ENCODE measurements around the gene FAM114A2.
A peak's percentile ranks its signal among the peaks of the same experiment; 100 is the strongest.

FAM114A2 gene

DNA sequence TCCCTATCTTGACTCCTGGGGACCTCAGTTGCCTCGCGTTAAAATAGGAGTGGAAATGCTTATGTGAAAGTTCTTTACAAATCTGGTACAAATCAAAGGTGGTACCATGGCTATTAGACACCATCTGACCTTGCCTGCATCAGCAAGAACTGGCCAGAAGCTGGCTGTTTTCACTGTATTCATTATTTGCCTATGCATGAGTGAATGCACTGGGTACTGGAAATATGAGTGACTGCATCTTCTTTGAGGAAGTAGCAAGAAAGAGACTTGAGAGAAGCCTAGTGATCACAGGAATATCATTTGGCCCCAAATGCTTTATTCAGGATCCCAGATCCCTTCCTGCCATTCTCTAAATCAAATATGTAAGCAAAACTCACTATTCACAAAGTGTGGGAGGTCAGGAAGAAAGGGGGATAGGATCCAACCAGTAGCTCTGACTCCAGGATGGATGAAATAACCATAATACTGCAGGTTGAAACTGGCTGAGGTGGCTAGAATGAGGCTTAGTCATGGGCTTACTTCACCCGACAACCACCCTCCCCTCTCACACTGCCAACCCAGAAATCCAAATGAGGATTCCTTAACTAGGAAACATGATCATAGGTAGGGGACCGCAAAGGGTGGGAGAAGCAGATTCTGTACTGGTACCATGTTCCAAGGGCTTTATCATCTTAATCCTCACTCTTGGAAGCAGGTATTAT is 56.7 kb downstream of the FAM114A2 start:
- DNase-seq: no peak

DNA sequence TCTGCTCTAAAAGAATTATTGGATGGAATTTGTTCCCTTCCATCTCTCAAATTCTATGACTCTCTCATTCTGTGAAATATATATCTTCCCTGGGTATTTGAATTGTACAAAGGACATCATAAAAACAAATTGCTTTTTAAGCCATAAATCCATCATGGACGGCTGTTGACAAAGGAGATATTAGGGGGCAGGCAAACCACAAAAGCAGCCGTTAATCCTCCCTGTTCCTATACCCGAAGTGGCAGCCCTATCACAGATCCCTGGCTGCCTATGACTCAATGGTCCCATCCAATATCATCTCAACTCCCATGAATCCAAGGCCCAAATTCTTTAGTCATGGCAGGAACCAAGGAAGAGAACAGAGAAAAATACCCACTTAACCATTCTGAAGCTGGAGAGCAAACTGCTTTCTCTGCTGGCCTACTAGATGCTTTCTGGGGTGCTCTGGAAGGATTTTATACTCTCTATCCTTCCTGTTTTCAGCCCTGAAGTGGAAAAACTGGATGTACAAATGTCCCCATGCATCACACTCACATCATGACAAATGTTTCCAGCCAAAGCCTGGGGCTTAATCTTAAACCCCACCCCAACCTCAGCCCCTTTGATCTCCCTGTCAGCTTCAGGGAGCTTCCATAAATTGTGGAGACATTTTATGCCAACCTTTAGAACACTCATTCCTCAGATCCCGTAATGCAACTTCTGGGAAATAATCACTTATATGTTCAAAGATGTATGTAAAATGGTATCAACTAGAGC is 59.5 kb downstream of the FAM114A2 start:
- no peak for DNase-seq

DNA sequence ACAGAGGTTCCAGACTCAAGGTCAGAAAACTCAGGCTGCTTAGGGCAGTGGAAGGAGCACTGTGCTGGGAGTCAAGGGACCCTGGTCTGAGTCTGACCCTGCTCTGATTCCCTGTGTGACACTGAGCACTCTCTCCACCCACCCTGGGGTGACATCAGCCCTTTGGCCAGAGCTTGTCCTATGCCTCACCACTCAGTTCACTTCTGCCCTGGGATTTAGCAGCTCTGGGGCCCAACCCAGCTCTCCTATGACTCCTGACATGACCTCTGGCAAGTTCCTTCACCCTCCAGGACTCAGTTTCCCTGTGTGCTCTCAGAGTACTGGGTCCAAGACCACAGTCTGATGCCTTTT is 63.9 kb downstream of the FAM114A2 start:
- no peak for DNase-seq

DNA sequence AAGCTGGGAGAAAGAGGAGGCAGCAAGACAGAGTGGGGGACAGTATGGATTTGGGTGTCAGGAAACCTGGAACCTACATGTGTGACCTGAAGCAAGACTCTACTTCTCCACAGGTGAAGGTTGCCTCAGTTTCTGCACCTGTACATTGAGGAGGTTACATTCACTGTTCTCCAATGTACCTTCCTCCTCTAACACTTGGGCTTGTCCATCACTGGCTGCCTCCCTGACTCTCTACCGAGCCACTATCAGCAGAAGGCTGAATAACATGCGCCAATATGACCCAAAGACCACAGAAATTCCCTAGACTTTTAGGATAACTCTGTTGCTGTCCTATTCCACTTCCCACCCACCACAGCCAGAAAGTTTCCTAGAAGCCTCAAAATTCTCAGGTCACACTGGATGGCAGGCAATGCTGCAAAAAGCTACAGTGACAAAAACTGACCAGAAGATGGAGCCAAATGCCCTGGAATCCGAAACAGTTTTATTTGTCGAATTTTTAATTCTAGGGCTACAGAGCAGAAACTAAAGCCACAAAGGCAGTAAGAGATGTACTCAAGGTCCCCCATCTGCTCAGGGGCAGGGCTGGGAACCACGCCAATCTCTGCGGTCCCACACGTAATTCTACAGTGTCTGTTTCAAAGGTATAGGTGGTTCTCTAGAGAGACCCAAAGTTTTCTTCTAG is 64.4 kb downstream of the FAM114A2 start:
- DNase-seq: peak; percentile 46

DNA sequence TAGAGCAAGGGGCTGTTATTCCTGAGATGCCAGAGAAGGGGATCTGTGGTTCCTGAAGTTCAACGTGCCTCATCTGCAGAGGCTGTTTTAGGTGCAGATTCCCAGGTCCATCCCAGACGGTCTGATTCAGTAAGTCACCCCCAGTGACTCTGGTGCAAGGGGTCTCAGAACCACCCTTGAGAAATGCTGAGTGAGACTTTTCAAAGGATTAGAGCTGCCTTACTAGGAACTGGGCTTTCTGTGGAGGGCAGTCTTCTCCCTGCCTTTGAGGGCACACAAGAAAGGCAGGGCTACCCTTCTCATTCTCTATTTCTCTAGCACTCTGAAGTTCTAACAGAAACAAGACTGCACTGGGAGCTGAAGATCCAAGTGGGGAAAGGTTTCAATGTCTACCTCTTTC is 66.5 kb downstream of the FAM114A2 start:
- DNase-seq: no peak

DNA sequence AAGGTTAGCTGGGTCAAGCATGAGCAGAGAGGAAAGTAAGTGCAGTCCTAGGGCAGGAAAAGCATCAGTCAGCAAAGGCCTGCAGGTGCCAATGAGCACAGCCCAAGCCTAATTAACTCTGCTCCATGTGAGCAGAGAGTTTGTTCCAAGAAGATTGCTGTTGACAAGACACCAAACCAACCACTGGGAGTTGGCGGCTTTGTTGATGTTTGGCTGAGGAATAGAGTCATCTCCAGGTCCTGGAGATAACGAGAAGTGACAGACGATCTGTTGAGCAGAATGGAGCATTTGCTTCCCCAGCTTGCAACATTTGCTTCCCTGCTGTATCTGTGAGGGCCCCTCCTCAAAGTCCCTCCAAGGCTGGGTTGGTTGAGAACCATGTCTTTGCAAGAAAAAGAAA is 68.2 kb downstream of the FAM114A2 start:
- no peak for DNase-seq

DNA sequence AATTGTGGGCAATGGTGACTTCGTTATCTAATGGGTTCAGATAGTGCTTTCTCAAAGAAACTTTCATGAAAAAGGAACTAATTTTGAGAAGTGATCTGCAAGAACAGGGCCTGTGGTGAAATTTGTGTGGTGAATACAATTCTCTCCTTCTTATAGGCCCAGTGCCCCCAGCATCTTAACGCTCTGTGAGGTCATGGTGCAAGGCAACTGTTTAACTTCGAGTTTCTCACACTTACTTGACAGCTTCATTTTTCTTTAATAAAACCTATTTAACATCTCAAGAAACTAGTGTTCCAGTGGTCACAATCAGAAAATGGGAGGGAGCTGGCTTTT is 69.2 kb downstream of the FAM114A2 start:
- DNase-seq: no peak

DNA sequence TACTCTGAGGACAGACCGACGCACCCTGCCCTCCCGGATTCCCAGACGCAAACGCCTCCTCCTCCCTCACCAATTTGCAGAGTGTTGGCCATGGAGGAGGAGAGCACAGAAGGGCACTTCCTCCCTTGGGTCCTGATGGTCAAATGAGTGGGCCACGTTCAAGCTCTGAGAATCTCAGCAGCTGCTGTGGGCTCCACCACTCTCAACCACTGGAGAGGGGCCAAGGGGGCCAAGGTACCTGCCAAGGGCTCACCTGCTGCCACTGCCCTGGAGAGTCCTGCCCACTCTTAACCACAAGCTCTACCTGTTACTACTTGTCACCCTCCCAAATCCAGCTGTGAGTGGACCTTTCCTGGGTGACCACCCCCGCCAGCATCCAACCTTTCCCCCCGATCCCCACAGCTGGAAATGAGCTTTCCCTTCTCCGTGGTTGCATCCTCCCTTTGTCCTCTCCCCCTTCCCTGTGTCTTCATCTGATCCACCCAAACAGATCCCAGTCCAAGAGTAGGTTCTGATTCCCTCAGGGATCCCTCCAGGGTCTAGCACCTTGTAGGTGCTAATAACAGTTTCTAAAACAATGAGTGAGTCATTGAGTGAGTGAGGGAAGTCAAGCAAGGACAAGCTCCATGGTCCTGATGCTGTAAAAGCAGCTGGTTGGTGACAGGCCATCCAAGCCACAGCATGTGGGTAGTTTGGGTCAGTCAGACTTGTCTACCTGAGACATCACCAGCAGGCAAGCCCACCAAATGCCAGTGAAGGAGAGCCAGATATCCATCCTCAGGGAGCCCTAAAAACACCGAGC is 69.7 kb downstream of the FAM114A2 start:
- DNase-seq: no peak

DNA sequence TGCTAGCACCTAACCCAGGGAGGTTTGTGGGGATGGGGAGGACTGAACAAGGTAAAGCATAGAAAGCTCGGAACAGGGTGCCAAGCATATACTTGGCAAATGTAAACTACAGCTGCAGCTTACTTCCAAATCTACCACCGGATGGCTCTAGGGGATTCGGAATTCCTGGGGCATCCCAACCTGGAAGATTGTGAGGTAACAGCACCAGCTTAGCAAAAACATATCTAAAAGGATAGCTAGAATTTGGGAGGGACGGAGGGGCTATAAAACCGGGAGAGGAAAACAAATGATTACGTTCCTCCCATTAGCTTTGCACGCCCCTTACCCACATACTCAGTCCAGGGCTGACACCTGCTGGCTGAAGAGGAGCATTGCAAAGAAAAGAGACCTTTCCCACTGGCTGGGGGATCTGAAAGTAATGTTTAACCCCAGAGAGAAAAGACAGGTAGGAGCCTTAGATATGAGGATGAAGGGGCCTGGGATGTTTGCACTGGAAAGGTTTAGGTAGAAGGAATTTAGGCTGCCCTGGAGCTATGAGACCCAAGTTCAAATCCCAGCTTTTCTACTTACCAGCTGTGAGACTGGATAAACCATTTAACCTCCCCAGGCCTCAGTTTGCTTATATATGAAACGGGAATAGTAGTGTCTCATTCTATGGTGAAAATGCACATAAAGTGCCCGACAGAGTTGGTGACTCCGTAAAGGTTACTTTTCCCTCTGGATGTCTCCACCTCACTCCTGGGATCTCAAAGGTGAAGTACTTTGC is 73.6 kb downstream of the FAM114A2 start:
- peak; percentile 73 for DNase-seq

DNA sequence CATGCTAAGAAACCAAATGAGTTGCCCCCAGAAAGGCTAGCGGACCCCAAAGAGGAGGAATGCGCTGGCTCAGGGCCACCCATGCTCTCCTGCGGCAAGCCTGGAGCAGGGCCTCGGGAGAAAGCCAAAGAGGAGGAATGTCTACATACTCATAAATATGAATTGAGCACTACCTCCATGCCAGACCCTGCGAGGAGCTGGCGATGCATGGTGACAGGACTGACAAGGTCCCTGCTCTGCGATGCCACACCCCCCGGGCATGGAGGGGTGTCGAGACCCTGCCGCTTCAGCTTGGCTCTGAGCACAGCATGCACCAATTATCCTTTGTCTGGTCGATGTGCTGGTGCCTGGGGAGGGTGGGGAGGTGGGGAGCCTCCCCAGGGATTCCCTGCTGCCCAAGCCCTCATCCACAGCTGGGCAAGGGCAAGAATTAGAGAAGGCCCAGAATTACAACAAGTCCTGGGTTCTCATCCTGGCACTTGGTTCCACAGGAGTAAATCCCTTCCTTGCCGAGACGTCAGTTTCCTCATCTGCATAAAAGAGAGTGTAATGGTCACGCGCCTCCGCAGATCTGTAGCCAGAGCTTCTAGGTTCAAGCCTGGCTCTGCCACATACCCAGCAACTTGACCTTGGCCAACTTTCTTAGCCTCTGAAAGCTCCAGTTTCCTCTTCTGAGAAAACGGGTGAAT is 74.4 kb downstream of the FAM114A2 start:
- no peak for DNase-seq

DNA sequence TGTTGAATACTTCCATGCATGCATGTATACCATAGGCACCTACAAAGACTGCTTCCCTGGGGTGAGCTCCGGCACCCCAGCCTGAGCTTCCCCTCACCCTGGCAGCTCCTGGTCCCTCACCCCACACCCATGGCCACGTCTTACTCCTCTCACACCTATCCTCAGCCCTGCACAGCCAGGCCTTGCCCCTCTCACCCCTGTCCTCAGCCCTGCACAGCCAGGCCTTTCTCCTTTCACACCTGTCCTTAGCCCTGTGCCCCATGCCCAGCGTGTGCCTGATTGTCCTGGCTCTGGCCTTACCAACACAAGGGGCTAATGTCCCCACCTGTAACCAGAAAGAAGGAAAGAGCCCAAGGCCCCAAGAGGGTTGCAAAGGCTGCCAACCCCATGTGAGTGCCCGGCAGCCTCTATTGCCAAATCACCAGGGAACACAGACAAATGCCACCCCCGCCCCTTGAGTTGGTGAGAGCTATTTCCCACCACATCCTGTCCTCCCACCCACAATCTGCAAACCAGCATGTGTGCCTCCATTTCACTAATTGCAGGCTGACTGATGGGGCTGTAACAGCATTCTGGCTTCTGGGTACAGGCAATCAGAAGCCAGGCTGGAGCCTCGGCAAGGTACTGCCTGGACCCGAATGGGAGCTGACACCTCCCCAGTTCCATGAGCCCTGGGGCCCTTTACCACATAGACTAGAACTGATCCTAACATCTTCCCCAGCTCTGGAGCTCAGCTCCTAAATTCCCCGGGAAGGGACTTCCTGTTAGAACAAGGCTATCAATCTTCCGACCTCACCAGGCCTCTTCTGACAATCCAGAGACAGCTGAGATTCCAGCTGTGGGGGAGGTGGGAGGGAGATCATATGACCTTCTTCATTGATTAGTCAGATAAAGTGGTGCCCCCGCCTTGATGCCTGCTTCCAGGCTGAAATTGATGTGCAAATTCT is 78.2 kb downstream of the FAM114A2 start:
- no peak for DNase-seq

DNA sequence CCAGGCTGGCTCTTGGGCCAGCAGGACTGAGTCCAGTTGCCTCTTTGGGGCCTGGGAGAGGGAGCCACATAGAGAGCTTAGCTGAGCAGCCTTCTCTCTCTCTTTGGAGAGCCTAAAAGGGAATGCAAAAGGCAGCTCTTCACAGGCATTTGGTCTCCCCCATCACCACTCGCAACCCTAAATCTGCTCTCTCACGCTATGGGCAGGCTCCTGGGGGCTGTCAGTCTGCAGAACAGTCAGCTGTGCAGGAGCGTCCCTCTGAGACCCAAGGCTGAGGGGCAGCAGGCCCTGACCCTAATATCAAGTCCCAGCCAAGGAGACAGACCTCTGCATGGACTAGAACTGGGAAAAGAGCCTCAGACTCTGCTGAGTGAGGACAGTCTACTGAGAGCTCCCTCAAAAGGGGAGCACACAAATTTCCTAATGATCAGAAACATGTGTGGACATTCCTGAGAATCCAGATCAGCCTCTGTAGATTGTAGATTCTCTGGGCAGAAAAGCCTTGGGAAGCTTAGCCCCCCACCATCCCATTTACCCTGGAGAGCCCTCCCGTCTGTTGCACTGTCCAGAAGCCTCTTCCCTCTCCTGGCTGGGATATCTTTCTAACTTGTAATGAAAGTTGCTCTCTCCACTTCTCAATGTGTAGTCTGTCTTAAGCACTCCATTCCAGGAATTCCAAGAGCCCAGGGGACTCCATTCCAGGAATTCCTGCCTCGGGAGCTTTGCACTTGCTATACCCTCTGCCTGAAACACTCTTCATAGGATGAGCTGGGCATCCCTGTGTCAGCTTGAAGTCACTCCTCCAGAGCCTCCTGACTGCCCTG is 79.4 kb downstream of the FAM114A2 start:
- no peak for DNase-seq

DNA sequence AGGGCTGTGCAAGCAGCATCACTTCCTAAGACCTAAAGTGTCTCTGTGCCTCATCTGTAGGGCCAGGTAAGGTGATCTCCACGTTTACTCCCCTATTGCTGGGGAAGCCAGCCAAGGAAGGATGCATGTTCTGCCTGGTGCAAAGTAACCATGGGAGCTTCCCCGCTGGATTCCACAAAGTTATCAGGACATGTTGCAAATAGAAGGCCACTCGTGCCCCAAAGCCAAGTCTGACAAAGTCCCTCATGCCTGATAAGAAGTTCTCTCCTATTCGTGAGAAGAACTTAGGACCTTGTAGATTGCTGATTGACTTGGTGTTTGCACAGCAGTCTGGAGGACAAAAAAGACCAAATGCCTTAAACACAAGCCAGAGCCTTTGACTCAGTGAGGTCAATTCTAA is 81.5 kb downstream of the FAM114A2 start:
- DNase-seq: no peak

DNA sequence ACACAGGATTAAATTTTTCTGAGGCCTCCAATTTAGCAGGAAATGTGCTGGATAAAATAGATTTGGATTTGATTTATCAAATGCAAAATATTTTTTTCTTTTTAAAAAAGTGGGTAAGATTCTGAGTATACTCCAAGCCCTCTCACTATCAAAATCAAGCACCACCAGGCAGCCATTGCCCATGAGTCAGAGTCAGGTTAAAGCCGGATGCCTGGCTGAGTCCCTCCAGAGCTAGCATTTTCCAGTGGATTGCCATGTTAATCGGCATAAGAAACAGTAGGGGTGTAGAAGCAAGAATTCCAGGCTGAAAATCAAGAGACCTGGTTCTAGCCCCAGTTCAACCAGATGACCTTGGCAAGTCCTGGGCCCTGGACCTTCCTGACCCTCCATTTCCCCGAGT is 85.3 kb downstream of the FAM114A2 start:
- DNase-seq: no peak

DNA sequence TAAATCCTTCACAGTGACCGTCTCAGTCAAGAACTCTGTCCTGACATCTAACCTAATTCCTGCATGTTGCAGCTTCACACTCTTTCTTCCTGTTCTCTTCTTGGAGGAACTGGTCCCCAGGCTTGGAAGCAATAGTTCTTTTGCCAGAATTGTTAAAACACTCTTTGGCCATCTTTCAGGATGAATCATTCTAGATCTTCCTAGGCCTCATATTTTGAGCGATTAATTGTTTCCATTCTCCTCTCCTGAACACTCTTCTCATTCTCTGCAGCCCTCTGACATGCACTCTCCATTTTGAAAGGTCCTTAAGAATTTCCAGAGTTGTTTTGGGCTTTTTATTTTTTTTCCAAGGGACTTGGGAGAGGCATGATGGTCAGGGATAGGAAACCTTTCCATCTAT is 85.8 kb downstream of the FAM114A2 start:
- no peak for DNase-seq

DNA sequence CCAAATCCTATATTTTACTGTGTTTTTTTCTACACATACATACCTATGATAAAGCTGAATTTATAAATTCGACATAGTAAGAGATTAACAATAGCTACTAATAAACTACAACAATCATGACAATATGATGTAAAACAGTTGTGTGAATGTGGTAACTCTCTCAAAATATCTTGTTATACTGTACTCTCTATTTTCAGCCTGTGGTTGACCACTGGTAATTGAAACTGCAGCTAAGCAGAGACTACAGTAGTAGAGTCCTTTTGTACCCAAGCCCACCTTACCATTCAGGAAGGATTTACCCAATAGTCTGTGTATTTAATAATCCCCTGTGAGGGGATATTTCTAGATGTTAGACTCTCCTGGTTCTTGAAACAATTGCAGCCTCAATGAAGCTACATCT is 86.7 kb downstream of the FAM114A2 start:
- DNase-seq: no peak

DNA sequence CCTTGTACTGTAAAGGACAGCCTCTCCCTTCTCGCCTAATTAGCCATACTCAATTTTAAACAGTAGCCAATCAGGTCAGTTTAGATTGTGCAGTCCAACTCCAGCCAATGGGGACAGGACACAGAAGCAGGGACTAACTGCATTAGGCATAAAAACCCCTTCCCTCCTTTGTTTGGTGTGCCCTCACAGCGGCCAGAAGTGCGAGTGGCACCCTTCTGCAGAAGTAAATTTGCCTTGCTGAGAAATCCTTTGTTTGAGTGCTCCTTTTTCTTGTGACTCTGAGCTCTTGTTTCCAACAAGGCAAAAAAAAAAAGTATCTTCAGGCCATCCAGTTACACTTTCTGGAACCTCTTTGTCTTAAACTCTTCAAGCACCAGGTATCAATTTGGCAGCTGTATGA is 97.4 kb downstream of the FAM114A2 start:
- no peak for DNase-seq

All from NCI-H748 treated with DMSO at 0.1 percent for 48 hours (cell line).